ENCODE measurements around the gene TRIM13.

Gene TRIM13

DNA sequence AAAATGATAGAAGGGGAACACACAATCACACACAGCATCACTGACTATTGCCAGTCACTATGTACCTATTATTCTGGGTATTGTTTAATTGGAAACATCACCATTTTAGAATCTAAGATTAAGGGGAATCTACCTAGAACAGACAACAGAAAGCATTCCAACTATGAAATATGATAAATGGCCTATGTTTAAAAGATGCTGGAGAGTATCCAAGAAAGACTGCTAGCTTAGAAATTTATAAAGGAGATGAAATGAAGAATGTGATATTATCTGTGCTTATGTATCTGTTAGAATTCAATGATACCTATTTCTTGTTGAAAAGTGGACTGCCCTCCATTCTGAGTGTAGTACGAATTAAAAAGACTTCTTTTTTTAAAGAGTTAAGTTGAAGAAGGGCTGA, 68.9 kb downstream of the TRIM13 start:
- DNase-seq (ENCODE audit: low read depth in 2 of 2): no peak

Measured in stimulated activated CD8-positive, alpha-beta memory T cell treated with anti-CD3 and anti-CD28 coated beads, Interleukin-15, amount 100 ng/mL, for 48 hours (primary cell).